PC-3 (cell line): ENCODE results near the gene KSR2. TPM values are rescaled to one million over a fixed set of nuclear protein-coding genes. Genes with fewer than 3 reads are reported as not detected.

ENCODE experiments used
- ATAC-seq: fragments of 200-7000 bp; cut with Tn5 transposase; 2 replicates; pipeline ENCODE4 v1.9.1; 2020; ENCODE audit warnings: mild to moderate bottlenecking, moderate library complexity
- BruUV-seq: library from RNA; stranded (reverse); fragments of 400-500 nt; replicated peaks from 2 replicates; lab custom pipeline; 2021; lab: Mats Ljungman, UMichigan
- CTCF ChIA-PET: fragments of 300-600 bp; sonication (Branson Sonifier 250); formaldehyde crosslinking; loops from one replicate; lab custom pipeline; 2022; ENCODE audit warnings: antibody characterized with exemption; lab: Charles Lee
- POLR2A ChIA-PET: fragments of 300-600 bp; sonication (Branson Sonifier 250); formaldehyde crosslinking; loops from one replicate; lab custom pipeline; 2022; ENCODE audit warnings: antibody characterized with exemption; ENCODE audit not compliant: unreplicated experiment; lab: Charles Lee
- DNase-seq: peaks from one replicate; pipeline ENCODE4 v3.0.0-alpha.2; 2015
- H2AFZ ChIP-seq: fragments of 300-600 bp; sonication (generic); 2 replicates; pipeline ENCODE4 v1.6.0; 2016; ENCODE audit warnings: antibody characterized with exemption, low read length
- H3F3A ChIP-seq: fragments of 300-600 bp; sonication (generic); one replicate; pipeline ENCODE4 v1.6.0; 2017; ENCODE audit warnings: antibody characterized with exemption, low read length, control low read depth, mild to moderate bottlenecking; ENCODE audit not compliant: unreplicated experiment
- H3K27ac ChIP-seq: fragments of 300-600 bp; sonication (generic); 2 replicates; pipeline ENCODE4 v1.5.1; 2016; ENCODE audit warnings: mild to moderate bottlenecking, low read length
- H3K27me3 ChIP-seq: fragments of 300-600 bp; sonication (generic); 2 replicates; pipeline ENCODE4 v1.6.1; 2016; ENCODE audit warnings: low read length, mixed read lengths
- H3K36me3 ChIP-seq: fragments of 300-600 bp; sonication (generic); 2 replicates; pipeline ENCODE4 v1.6.1; 2016; ENCODE audit warnings: low read depth, mixed run types, low read length, mixed read lengths
- H3K4me1 ChIP-seq: fragments of 300-600 bp; sonication (generic); 2 replicates; pipeline ENCODE4 v1.5.1; 2016; ENCODE audit warnings: low read length; ENCODE audit not compliant: insufficient read depth
- H3K4me2 ChIP-seq: fragments of 300-600 bp; sonication (generic); 2 replicates; pipeline ENCODE4 v1.6.0; 2016; ENCODE audit warnings: low read length
- H3K4me3 ChIP-seq: fragments of 300-600 bp; sonication (generic); 2 replicates; pipeline ENCODE4 v1.5.1; 2016; ENCODE audit warnings: mild to moderate bottlenecking, low read length, mixed read lengths
- H3K79me2 ChIP-seq: fragments of 300-600 bp; sonication (generic); 2 replicates; pipeline ENCODE4 v1.6.1; 2017; ENCODE audit warnings: low read length, mixed read lengths
- H3K9ac ChIP-seq: fragments of 300-600 bp; sonication (generic); 2 replicates; pipeline ENCODE4 v1.6.0; 2016; ENCODE audit warnings: mild to moderate bottlenecking, low read length
- H3K9me2 ChIP-seq: fragments of 300-600 bp; sonication (generic); replicated peaks from 2 replicates; pipeline ENCODE4 v1.6.1; 2016; ENCODE audit warnings: mixed run types, low read length, mixed read lengths
- H3K9me3 ChIP-seq: fragments of 300-600 bp; sonication (generic); 2 replicates; pipeline ENCODE4 v1.6.1; 2016; ENCODE audit warnings: low read length, mixed read lengths
- H4K20me1 ChIP-seq: fragments of 300-600 bp; sonication (generic); 2 replicates; pipeline ENCODE4 v1.6.1; 2016; ENCODE audit warnings: low read length, mixed read lengths
- EZH2 ChIP-seq: fragments of 300-600 bp; sonication (generic); IDR thresholded peaks from one replicate; pipeline ENCODE4 v1.6.1; 2017; ENCODE audit warnings: antibody characterized with exemption, mild to moderate bottlenecking, low read length; ENCODE audit not compliant: unreplicated experiment
- EZH2phosphoT487 ChIP-seq: fragments of 300-600 bp; sonication (generic); IDR thresholded peaks from 2 replicates; pipeline ENCODE4 v1.6.1; 2018; ENCODE audit warnings: mild to moderate bottlenecking, antibody characterized with exemption, low read length, borderline replicate concordance
- intact Hi-C: fragments of 100-400 bp; cut with micrococcal nuclease; formaldehyde crosslinking; loops from 2 replicates; pipeline ENCODE4 v1.9.0; 2023
- total RNA-seq: library from RNA; depleted of rRNA; stranded (reverse); fragments of >200 nt; gene quantifications from 2 replicates; pipeline ENCODE4 v1.2.3, GENCODE V29; 2014
- TF ChIP-seq, protein P1 (sequence below): fragments of 300-600 bp; sonication (generic); conservative IDR thresholded peaks from 2 replicates; pipeline ENCODE4 v1.5.1; 2017; ENCODE audit warnings: antibody characterized with exemption, low read depth, mild to moderate bottlenecking, low read length

The KSR2 gene
- total RNA-seq, 1 experiment from 2014 or later = 0.80 TPM

DNA sequence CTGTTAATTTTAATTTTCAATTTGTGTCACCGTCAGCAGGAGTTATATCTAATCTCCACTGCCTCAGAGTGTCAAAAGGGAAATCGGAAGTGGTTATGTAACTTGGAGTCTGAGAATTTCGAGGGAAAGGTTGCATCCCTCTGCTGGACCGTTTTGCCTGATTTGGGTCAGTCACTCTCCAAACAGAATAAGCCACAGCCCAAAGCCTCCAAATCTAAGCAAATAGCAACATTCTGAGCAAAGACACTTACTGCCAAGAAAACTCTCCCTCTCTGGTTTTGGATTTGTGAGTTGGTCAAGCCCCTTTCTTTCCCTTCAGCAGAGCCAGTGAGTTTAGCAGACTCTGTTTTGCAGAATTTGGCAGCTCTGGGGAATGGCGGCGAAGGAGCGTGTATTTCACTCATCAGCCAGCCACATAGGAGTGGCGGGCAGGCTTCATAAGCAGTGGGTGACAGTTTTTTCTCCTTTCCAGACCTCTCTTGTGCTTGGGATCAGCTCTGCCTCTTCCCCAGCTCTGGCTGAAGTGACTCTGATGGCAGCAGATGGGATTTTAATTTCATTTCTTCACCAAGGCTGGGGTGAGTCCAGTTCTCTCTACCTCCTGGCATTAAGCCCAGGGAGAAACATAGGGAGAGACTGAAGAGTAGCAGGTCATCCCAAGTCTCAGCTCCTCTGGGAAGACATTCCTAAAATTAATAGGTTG is 388.6 kb downstream of the KSR2 start:
- Histone ChIP-seq H3K4me1 (no peaks in the 10 kb centered on the region), H3F3A (no peaks in the 10 kb centered on the region), H3K9me2 (no peaks in the 10 kb centered on the region), H3K9me3 (no peaks in the 10 kb centered on the region), H3K4me2 (no peak overlapping the region), H2AFZ (no peak overlapping the region), H3K9ac (no peak overlapping the region), H3K36me3 (no peaks in the 10 kb centered on the region), H4K20me1 (no peaks in the 10 kb centered on the region), H3K4me3 (no peak overlapping the region), H3K27ac (no peak overlapping the region), H3K79me2 (no peaks in the 10 kb centered on the region), H3K27me3 (no peaks in the 10 kb centered on the region)
- intact Hi-C loops = no loop called here
- no TSS peak for BruUV-seq
- ATAC-seq (no peak), DNase-seq (no peak)
- POLR2A ChIA-PET = no interaction called here
- CTCF ChIA-PET = no interaction called here
- TF ChIP-seq EZH2phosphoT487 (no peak), EZH2 (no peak)

DNA sequence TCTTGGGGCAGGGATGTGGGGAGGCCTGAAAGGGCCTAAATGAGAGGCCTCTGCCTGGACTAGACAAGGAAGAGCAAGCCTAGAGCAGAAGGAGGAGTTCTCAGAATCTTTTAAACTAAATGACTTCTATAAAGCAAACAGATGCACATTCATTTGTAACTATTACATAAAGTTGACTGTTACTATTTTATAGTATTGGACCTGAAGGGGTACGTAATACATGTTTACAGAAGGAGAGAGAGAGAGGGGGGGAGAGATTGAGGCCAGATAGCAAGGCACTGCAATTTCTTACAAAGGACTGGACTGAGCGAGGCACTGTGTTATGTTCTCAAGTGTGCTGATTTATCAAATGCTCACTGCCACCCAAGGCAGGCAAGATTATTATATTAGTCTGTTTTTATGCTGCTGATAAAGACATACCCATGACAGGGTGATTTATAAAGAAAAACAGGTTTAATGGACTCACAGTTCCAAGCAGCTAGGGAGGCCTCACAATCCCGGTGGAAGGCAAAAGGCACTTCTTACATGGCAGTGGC is 391.6 kb downstream of the KSR2 start:
- no peaks in the 10 kb centered on the region for H3K9me2 ChIP-seq
- H3K27me3 ChIP-seq = no peaks in the 10 kb centered on the region
- no peak overlapping the region for H3K4me2 ChIP-seq
- CTCF ChIA-PET = no interaction called here
- H3K79me2 ChIP-seq = no peaks in the 10 kb centered on the region
- DNase-seq = no peak
- H4K20me1 ChIP-seq = no peaks in the 10 kb centered on the region
- POLR2A ChIA-PET = no interaction called here
- H2AFZ ChIP-seq = no peak overlapping the region
- no TSS peak for BruUV-seq
- no peaks in the 10 kb centered on the region for H3K36me3 ChIP-seq
- intact Hi-C loops = no loop called here
- peak; percentile 42 for ATAC-seq
- no peak overlapping the region for H3K9ac ChIP-seq
- TF ChIP-seq EZH2 (no peak), EZH2phosphoT487 (no peak)
- TF ChIP-seq, protein P1, sequence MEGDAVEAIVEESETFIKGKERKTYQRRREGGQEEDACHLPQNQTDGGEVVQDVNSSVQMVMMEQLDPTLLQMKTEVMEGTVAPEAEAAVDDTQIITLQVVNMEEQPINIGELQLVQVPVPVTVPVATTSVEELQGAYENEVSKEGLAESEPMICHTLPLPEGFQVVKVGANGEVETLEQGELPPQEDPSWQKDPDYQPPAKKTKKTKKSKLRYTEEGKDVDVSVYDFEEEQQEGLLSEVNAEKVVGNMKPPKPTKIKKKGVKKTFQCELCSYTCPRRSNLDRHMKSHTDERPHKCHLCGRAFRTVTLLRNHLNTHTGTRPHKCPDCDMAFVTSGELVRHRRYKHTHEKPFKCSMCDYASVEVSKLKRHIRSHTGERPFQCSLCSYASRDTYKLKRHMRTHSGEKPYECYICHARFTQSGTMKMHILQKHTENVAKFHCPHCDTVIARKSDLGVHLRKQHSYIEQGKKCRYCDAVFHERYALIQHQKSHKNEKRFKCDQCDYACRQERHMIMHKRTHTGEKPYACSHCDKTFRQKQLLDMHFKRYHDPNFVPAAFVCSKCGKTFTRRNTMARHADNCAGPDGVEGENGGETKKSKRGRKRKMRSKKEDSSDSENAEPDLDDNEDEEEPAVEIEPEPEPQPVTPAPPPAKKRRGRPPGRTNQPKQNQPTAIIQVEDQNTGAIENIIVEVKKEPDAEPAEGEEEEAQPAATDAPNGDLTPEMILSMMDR = no peak
- H3K9me3 ChIP-seq = no peaks in the 10 kb centered on the region
- no peak overlapping the region for H3K27ac ChIP-seq
- no peaks in the 10 kb centered on the region for H3K4me1 ChIP-seq
- H3F3A ChIP-seq = no peaks in the 10 kb centered on the region
- H3K4me3 ChIP-seq = no peak overlapping the region

DNA sequence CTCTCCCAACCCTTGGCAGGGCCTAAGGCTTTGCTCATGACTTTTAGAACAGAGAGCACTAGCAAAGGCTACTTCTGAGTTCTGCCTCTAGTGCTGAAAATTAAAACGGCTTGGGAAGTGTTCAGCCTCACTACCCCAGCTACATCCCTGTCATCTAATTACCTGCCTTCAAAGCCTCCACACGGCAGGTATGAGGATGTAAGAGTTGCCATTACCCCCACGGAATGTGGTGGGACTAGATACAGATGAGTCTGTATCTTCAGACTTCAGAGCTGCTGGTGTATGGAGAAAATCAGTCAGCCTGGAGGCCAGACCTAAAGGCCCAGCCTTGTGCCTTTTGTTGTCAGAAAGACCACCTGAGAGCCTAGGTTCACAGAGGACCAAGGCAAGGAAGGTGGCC is 392.7 kb downstream of the KSR2 start:
- Histone ChIP-seq H3K9me3 (no peaks in the 10 kb centered on the region), H3K27ac (no peak overlapping the region), H3K9ac (no peak overlapping the region), H3K9me2 (no peaks in the 10 kb centered on the region), H2AFZ (no peak overlapping the region), H3K36me3 (no peaks in the 10 kb centered on the region), H3K79me2 (no peaks in the 10 kb centered on the region), H3K4me2 (no peak overlapping the region), H3K27me3 (no peaks in the 10 kb centered on the region), H3K4me3 (no peak overlapping the region), H3K4me1 (no peaks in the 10 kb centered on the region), H4K20me1 (no peaks in the 10 kb centered on the region), H3F3A (no peaks in the 10 kb centered on the region)
- intact Hi-C loops = no loop called here
- CTCF ChIA-PET = no interaction called here
- ATAC-seq = no peak
- POLR2A ChIA-PET = no interaction called here
- DNase-seq = no peak
- no TSS peak for BruUV-seq
- TF ChIP-seq, protein P1 = no peak
- no peak for TF ChIP-seq EZH2phosphoT487
- no peak for TF ChIP-seq EZH2
